Hematopoietic multipotent progenitor cell treated with erythropoietin and hydrocortisone succinate and interleukin-3 and kit ligand, for 6 days (in vitro differentiated cells): ENCODE data around the gene B4GAT1.
"Not testable (repeated sequence)": the region's sequence is repeated elsewhere in the genome, so short reads cannot be mapped to it uniquely, and the experiment has no call there.

Experiments used
- DNase-seq: peaks from one replicate; pipeline ENCODE4 v3.0.0-alpha.2; 2015

B4GAT1 gene

GRCh38 chr11:66347425-66348276 lies at the start of gene B4GAT1:
B4GAT1 (minus strand) TSS chr11:66347629; CDS start chr11:66347545, 84 bp downstream.
- peak; percentile 77 for DNase-seq

- no peak for DNase-seq
These were observed 46.5 kb upstream of the B4GAT1 start for GRCh38 chr11:66393954-66394353.

GRCh38 chr11:66391322-66391721 lies 43.9 kb upstream of the B4GAT1 start:
- no peak for DNase-seq

GRCh38 chr11:66388780-66389386 lies 41.5 kb upstream of the B4GAT1 start:
- DNase-seq: peak; percentile 91

GRCh38 chr11:66386171-66387069 lies 39.0 kb upstream of the B4GAT1 start:
- DNase-seq: peak; percentile 91

- DNase-seq: not testable (repeated sequence)
These were observed 36.9 kb upstream of the B4GAT1 start for GRCh38 chr11:66384316-66384715.

DNA sequence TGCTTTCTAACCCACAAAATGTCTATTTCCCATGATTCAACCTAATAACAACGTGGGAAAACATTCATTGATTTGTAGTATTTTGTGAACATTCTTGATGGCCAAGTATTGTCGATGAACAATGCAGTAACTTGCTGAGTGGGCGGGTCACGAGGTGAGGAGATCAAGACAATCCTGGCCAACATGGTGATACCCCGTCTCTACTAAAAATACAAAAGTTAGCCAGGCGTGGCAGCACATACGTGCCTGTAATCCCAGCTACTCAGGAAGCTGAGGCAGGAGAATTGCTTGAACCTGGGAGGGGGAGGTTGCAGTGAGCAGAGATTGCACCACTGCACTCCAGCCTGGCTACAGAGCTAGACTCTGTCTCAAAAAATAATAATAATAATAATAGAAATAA lies 32.8 kb upstream of the B4GAT1 start:
- DNase-seq: not testable (repeated sequence)

GRCh38 chr11:66373690-66374287 lies 26.4 kb upstream of the B4GAT1 start:
- not testable (repeated sequence) for DNase-seq

GRCh38 chr11:66373265-66373664 lies 25.8 kb upstream of the B4GAT1 start:
- DNase-seq: no peak

- peak; percentile 87 for DNase-seq
These were observed 24.4 kb upstream of the B4GAT1 start, which contains the start of gene SLC29A2 for GRCh38 chr11:66371627-66372415. SLC29A2 (minus strand) TSS chr11:66371760; CDS start chr11:66371591, 169 bp downstream.

- DNase-seq: no peak
These were observed 21.9 kb upstream of the B4GAT1 start for GRCh38 chr11:66369073-66369894.

DNA sequence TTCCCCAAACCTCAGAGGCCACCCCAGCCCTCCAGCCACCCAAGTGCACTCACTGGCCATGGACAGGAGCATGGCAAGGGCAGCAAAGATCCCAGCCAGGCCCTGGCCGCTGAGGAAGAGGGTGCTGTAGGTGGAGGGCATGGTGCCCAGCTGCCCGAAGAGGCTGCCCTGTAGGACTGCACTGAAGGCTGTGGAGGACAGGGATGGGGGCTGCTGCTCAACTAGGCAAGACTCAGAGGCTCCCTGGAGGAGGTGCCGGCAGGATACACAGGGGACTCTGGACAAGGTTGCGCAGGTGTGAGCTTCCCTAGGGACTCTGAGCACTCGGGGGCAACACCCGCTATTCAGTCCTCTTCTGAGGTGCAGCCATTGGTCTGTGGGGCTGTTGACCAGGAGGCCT lies 21.1 kb upstream of the B4GAT1 start:
- DNase-seq: no peak

- DNase-seq: no peak
These were observed 20.3 kb upstream of the B4GAT1 start for GRCh38 chr11:66367561-66368312.

GRCh38 chr11:66366844-66367477 lies 19.5 kb upstream of the B4GAT1 start:
- no peak for DNase-seq

DNA sequence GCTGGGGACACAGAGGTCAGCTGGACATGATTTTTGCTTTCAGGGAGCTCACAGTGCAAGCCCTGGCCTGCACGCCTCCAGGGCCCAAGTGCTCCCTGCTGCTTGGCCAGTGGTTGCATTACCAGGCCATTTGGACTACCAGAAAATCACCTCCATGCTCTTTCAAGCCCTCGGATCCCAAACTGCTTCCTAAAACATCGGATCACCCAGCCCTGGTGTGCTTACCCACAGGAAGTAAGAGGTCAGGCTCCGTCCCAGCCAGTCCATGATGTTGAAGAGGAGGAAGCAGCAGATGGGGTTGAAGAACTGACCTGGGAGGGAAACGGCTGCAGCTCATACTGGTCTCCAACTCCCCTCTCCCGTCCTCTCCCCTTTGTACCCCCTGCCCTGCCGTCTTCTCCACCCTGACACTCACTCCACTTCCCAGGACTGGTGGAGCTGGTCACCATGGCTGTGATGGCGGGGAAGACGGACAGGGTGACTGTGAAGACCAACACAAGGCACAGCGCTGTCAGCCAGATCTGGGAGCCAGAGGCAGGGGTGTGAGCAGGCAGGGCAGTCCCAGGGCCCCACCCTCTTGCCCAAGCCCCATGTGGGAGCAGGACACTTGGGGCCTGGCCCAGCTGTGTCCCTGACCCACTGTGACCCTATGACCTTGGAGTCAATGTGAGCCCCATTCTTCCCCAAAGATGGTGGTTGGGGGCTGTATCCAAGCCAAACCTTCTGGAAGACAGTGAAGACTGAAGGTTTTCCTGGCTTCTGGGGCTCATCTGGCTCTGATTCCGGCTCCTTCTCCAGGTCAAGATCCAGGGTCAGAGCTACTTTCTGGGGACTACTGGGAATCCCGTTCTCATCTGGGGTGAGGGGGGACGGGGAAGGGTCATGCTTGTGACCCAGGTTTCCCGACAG lies 18.5 kb upstream of the B4GAT1 start:
- no peak for DNase-seq

GRCh38 chr11:66365166-66365565 lies 17.7 kb upstream of the B4GAT1 start:
- no peak for DNase-seq

GRCh38 chr11:66363805-66364535 lies 16.5 kb upstream of the B4GAT1 start:
- DNase-seq: peak; percentile 62

GRCh38 chr11:66363187-66363601 lies 15.8 kb upstream of the B4GAT1 start:
- DNase-seq: no peak
